GM12875 (cell line): Measurements from ENCODE around the gene KY.

Source experiments
- H3K4me3 ChIP-seq: one replicate; pipeline ENCODE4 v1.5.1; 2011; ENCODE audit warnings: low read depth, low read length, control low read depth
- CTCF ChIP-seq: IDR thresholded peaks from 2 replicates; pipeline ENCODE4 v1.5.1; 2011; ENCODE audit warnings: low read depth, mild to moderate bottlenecking, control low read depth, inconsistent platforms, low read length, moderate library complexity, borderline replicate concordance; ENCODE audit not compliant: insufficient read depth

Gene KY

GRCh38 chr3:134650431-134651346 lies at the start of gene KY:
TSS of gene KY (minus strand) at chr3:134651022. CDS start at chr3:134650960, 62 bp downstream.
- no peak for TF ChIP-seq CTCF
- no peak within 1 kb of the TSS for H3K4me3 ChIP-seq

GRCh38 chr3:134699721-134700120 lies 48.9 kb upstream of the KY start:
- no peak overlapping the region for H3K4me3 ChIP-seq
- no peak for TF ChIP-seq CTCF

- no peak overlapping the region for H3K4me3 ChIP-seq
- no peak for TF ChIP-seq CTCF
Measured at GRCh38 chr3:134699141-134699711, 48.4 kb upstream of the KY start.

GRCh38 chr3:134697830-134698689 lies 47.2 kb upstream of the KY start:
- TF ChIP-seq CTCF = no peak
- no peak overlapping the region for H3K4me3 ChIP-seq

- no peak overlapping the region for H3K4me3 ChIP-seq
- TF ChIP-seq CTCF = no peak
Measured at GRCh38 chr3:134696155-134696554, 45.3 kb upstream of the KY start.

GRCh38 chr3:134694946-134695543 lies 44.2 kb upstream of the KY start:
- TF ChIP-seq CTCF = no peak
- H3K4me3 ChIP-seq = no peak overlapping the region
